NCI-H1694 treated with DMSO at 0.1 percent for 48 hours (cell line): ENCODE data around the gene NRXN3.
A peak's percentile ranks its signal among the peaks of the same experiment; 100 is the strongest.
"Not testable (repeated sequence)": the region's sequence is repeated elsewhere in the genome, so short reads cannot be mapped to it uniquely, and the experiment has no call there.

ENCODE experiments used
- DNase-seq: peaks from one replicate; lab custom pipeline; 2025; lab: John Stamatoyannopoulos, UW

Gene NRXN3

DNA sequence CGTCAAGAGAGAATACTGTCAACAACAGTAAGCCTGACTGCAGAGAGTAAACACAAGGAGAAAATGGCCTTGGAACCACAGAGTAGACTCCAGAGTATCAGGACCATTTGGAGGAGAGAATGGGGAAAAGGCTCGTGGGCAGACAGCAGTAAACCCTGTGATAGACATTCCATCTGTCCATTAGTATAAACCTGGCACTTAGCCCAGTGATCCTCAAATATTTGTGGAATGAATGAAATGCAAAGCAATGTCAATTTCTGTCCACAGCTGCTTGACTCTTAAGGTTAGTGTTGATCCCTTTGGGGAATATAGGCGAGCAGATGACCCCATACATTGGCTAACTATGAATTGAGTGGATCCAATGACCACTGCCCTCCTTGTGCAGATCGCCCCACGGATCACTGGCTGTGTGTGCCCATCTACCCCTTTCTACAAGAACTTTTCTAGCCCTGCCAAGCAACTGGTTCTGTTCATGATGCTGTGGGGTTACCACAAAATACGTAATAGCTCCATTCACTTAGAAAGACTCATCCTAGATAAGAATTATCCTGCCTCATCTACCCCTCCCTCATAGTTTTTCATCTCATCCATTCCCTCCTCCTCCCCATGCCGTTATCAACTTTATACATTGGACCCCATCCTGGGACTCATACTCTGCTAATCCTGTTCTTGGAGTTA is 846.8 kb downstream of the NRXN3 start:
- DNase-seq, result peak; percentile 60

GRCh38 chr14:79017561-79017960 is 847.4 kb downstream of the NRXN3 start:
- DNase-seq, result no peak

- no peak for DNase-seq
Measured at GRCh38 chr14:79018836-79019235, 848.7 kb downstream of the NRXN3 start.

GRCh38 chr14:79019898-79020297 is 849.7 kb downstream of the NRXN3 start:
- DNase-seq, result not testable (repeated sequence)

DNA sequence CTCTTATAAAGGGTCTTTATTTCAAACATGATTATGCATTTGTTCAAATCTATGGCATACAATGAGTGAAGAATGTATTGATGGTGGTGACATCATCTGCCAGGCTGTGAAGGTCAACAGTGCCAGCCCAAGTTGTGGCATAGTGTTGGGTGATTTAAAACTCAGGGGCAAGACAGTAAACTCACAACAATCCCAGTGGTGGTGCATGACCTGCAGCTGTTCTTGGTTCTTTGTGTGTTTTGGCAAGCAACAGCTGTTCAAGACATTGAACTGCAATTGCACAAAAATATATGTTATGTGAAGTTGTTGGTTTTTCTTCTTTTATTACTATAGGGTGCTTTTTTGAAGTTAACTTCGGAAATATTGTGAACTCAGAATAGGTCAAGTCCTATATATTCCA is 851.6 kb downstream of the NRXN3 start:
- no peak for DNase-seq

DNA sequence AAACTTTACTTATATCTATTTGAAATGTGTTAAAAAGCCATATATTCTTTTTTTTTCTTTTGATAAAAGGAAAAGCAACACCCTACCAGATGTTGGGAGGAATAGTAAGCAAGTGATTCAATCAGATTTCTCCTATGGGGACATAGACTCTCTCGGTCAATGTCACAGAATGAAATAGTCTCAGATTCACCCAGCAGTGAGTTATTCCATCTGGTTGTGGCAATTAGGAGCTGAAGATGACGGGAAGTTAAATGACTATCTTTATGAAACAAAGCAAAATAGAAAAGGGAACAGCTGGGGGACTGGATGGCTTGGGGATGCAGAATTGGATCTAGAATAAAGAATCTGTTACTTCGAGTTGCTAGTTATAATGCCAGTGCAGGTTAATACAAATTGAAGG is 857.0 kb downstream of the NRXN3 start:
- no peak for DNase-seq

GRCh38 chr14:79028281-79028680 is 858.1 kb downstream of the NRXN3 start:
- DNase-seq, result no peak

DNA sequence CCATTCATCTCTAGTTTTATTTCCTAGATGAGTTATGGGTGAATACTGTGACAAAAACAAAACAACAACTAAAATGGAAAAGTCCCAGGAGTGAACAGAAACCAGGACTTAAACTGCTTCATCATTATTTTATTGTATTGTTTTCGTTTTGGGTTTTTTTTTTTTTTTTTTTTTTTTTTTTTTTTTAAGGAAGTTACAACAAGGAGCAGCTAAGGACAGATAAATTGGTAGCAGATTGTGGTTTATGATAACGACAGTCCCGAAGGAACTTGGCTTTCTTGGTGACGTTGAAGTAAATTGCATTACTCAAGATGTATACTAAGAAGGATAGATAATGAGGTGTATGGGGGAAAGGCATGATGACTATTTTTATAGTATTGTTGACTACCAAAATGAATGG is 866.3 kb downstream of the NRXN3 start:
- no peak for DNase-seq

GRCh38 chr14:79037106-79037505 is 866.9 kb downstream of the NRXN3 start:
- no peak for DNase-seq

DNA sequence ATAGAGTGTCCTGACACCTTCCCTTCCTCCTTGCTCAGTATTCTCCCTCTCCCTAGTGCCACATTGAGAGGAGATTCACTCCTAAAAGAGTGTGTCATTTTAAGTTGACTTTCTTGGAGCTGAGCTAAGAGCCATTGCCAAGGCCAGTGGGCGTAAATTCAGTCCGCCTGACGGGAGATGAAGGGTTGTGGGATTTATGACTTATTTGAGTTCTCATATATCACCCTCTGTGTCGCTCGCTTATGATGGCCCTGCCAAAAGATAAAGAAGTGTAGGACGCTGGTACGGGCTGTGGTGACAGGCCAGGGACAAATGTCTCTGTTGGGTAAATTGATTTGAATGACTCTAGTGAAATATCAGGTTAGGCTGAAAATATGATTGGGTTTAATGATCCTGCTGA is 867.4 kb downstream of the NRXN3 start:
- DNase-seq, result no peak

- DNase-seq, result no peak
Measured at GRCh38 chr14:79040790-79041189, 870.6 kb downstream of the NRXN3 start.

DNA sequence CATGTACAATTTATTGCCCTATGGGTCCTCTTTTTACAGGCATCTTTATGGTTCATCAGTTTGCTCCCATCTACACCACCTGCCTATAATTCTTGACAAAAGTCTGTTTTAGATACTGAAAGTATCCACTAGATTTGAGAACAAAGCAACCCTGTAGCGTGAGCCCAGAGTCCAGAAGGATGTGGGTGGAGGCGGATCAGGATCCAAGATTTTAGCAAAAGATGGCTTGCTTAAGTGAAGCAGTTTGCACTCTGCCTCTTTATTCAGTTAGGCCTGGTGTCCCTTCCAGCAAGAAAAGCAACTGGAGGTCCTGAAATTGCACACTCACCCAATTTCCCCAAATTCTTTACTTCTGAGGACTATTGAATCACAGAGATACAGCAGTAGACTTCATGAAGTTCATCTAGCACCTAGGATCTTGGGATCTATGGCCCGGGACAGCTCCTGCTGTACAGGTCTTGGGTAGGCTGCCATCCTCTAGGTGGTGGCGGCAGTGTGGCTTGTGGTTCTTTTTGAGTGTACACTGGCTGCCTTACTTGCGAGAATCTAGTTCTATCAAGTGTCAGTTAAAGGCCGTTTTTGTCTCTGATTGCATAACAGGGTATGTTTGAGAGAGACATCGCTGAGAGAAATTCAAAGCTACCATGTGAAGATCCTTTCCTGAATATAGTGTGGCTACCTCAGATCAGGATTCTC is 873.2 kb downstream of the NRXN3 start:
- DNase-seq, result no peak

DNA sequence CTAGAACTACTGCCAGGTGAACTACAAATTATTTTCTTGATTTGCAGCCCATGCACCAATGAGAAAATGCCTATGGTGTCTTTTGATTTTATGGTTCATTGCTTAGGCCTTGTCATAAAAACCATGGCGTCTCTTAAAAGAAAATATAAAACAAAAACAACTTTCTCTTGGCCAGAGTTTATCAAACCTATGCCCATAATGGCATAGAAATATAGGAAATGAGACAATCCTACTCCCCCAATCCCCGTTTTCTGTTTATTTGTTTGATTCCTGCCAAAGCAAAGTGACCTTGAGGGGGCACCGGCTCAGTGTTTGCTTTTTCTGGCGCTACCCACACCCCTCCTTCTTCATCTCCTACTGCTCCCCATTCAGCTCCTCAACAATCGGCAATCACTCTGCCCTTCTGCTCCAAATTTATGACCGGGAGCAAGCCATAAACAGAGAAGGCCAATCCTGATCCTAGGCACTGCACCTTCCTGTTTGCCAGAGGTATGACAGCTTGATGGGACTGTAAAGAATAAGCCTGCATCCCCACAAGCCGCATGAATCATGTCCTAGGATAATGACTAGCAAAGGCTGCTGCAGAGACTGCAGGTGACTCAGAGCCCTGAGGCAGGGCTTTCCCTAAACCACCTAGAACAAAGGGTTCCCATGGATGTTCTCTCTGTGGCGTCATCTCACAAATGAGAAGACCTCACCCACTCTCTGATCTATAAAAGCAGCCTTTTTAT is 874.9 kb downstream of the NRXN3 start:
- no peak for DNase-seq

DNA sequence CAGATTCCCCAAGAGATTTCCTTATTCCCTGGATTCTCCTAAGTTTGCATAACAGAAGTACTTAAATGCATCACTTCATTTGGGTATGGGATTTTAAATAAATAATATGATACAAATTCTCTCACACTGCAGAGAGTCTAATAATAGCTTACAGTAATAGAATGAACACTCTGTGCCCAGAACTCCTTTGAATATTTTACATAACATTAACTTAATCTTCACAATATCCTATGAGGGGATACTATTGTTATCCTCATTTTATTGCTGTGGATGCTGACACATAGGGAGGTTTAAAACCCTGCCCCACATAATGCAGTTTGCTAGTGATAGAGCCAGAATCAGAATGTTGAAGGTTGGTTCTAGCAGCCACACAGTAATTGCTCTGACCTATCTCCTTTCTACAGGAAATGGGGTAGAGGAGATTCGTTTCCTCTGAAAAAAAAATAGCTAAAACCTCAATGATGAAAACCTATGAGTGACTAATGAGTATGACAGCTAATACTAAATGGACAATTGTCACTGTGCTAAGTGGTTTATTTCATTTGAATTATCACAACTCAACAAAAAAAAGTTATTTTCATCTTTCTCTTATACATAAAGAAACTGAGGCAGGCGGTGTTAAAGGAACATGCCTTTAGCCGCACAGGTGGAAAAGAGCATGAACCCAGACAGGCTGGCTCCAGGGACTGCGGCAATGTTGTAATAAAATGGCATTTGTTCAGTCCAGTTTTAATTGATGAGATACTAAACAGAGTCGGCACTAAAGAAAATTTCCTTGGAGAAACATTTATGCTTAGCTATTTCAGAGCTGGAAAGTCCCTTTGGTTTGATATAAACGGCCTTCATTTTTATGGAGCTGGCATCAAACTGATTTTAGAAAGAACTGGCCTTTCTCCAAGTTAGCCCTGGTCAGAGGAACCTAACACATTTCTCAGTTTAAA is 880.9 kb downstream of the NRXN3 start:
- DNase-seq, result no peak

DNA sequence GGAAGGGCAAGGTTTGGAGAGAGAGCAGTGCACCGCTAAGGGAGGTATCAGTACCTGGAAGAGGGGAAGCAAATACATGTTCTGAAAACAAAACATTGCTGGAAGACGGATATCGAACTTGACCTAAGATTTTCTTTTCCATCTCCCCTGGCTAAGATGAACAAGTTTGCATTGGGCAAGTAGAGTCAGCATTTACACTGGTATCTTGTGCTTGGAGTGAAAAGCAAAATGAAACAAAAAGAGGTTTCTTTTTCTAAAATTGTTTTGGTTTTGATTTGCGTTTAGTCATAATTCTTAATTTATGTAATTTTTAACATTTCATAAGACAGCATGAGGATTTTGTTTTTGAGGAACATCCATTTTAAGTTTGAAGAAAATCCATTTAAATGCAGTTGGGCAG is 881.6 kb downstream of the NRXN3 start:
- no peak for DNase-seq

- DNase-seq, result no peak
Measured at GRCh38 chr14:79056879-79057278, 886.7 kb downstream of the NRXN3 start.

DNA sequence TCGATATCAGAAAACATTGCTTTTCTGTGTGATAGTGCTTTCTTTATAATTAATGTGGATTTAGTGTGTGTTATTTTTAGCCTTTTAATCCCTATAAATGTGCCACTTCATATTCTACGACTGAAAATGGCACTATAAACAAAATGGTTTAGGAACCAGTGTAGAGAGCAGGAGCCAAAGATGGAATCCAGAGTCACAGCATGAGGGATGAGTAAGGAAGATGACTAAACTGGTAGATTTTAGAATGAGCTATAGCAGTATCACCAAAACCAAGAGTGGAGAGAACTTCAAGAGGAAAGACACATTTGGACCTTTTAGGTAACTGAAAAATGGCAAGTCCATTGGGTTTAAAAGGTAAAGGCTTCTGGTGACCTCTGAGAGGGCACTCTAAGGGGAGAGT is 887.2 kb downstream of the NRXN3 start:
- no peak for DNase-seq

DNA sequence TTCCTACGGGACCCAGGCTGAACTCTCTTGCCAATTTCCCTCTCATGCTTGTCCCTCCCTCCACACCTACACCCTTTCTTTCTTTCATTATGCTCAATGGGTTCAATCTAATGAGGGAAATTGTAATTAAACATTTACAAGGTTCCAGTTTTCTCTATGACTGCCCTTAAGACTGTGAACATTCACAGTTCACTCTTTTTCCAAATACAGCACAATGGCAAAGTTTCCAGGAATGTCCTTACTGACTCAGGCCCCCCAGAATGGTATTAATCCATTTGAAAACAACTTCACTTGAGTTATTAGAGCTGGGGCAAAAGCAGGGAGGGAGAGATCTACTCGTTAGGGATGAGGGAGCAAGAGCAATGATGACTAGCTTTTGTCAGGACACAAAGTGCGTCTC is 892.1 kb downstream of the NRXN3 start:
- no peak for DNase-seq

- DNase-seq, result no peak
Measured at GRCh38 chr14:79064214-79064613, 894.0 kb downstream of the NRXN3 start.

DNA sequence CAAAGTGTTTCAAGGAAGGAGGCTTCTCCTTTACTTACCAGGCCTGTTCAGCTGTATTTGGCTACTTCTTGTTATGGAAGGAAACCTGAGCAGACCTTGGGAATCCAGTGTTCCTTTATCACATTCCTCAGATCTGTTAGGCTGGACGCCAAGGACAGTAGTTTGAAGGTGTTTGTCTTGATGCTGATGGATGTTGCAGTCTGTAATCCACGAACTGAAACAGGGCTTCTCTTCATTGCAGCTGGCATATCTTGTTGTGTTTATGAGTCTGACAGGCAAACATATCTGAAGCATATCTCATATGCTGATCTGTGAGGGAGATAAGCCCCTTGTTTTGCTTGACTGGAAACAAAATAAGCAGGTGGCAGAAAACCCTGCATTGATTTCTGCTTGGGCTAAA is 904.3 kb downstream of the NRXN3 start:
- no peak for DNase-seq

- DNase-seq, result no peak
Measured at GRCh38 chr14:79076428-79076827, 906.3 kb downstream of the NRXN3 start.

GRCh38 chr14:79077096-79077495 is 906.9 kb downstream of the NRXN3 start:
- DNase-seq, result no peak
